ENCODE data around the gene ALDH4A1.

Gene ALDH4A1

GRCh38 chr1:18938707-18939070 lies 36.3 kb upstream of the ALDH4A1 start:
- no peak for DNase-seq

GRCh38 chr1:18938008-18938706 lies 35.8 kb upstream of the ALDH4A1 start:
- no peak for DNase-seq

- DNase-seq = no peak
Measured at GRCh38 chr1:18937539-18937938, 35.2 kb upstream of the ALDH4A1 start.

DNA sequence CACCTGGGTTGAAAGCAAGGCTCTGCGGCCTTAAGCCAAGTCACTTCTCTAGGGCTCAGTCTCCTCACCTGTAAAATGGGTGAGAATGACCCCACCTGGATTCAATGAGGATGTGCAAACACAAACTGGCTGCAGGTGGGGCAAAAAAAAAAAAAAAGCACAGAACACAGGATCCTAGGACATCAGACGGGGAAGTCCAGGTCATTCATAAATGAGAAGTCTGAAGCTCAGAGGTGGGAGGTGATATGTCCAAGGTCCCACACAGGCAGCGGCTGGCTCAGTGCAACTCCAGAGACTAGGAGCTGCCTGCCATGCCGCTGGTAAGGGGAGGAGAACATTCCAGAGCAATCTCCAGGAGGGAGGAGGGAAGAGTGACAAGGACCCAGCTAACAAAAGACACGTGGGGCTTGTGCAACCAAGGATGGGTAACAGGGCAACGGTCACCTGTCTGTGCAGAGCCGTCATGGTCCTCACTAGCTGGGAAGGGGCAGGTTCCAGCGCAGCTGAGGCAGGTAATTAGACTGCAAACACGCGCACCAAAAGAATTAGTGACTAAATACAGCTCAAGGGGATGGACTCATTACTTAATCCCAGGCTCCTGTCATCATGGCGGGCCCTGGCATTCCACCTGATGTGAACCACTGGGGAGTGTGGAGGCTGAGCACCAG lies 34.6 kb upstream of the ALDH4A1 start:
- no peak for DNase-seq

- no peak for DNase-seq
Measured at GRCh38 chr1:18936471-18936813, 34.1 kb upstream of the ALDH4A1 start.

DNA sequence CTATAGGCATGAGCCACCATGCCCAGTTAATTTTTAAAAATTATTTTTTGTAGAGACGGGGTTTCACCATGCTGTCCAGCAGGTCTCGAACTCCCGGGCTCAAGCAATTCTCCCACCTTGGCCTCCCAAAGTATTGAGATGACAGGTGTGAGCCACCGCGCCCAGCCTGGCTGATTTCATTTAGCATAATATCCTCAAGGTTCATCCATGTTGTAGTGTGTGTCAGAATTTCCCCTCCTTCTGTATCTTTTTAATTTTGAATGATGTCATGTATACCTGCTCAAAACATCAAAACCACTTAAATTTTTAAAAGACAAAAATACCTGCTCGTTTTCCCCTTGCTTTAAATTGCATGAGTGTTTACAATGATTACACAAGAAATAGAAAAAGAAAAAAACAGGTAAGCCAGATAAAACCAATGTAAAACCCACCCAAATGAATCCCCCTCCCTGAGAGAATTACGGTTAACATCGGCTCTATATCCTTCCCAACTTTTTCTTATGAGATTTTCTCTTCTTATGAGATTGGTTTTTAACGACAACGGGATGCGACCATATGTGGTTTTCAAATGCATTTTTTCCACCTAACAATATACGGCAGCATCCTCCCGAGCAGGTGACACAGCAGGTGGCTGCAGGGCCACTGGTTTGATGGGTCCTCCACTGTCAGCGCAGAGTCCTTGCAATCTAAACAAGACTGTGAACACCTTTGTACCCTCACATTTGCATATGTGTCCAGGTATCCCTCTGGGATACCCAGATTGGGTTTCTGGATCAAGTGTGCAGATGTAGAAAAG lies 32.0 kb upstream of the ALDH4A1 start:
- no peak for DNase-seq

- no peak for DNase-seq
Measured at GRCh38 chr1:18932879-18933278, 30.5 kb upstream of the ALDH4A1 start.

GRCh38 chr1:18932387-18932786 lies 30.0 kb upstream of the ALDH4A1 start:
- DNase-seq = no peak

- no peak for DNase-seq
Measured at GRCh38 chr1:18931730-18932129, 29.4 kb upstream of the ALDH4A1 start.

- no peak for DNase-seq
Measured at GRCh38 chr1:18929686-18930085, 27.3 kb upstream of the ALDH4A1 start.

- DNase-seq = no peak
Measured at GRCh38 chr1:18928985-18929384, 26.6 kb upstream of the ALDH4A1 start.

GRCh38 chr1:18928406-18928805 lies 26.1 kb upstream of the ALDH4A1 start:
- no peak for DNase-seq

GRCh38 chr1:18927654-18928272 lies 25.4 kb upstream of the ALDH4A1 start:
- DNase-seq = no peak

DNA sequence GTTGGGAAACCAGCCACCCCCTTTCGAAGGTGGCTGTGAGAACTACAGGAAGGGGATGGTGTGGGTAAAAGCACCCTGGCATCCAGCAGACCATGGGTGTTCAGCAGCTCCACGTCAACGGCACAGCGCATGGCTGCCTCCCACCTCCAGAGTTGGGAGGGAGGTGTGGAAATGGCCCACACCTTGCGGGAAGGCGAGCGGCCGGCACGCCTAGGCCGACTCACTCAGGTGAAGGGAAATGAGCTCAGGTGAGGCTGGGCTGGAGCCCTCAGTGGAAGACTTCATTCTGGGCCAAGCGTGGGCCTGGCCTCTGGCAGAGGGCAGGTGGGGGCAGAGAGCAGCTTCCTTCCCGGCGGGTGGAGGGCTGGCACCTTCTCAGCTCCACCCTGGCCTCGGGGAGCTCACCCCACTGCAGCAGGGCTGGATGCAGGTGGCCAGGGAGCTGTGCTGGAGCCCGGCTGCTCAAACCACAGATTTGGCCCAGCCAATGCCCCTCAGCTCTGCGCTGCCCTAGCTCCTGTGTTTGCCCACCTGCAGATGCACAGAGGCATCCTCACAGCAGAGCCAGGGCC lies 24.8 kb upstream of the ALDH4A1 start:
- DNase-seq = no peak

GRCh38 chr1:18926315-18927081 lies 24.1 kb upstream of the ALDH4A1 start:
- DNase-seq = peak; percentile 84

- no peak for DNase-seq
Measured at GRCh38 chr1:18925279-18925678, 22.9 kb upstream of the ALDH4A1 start.

- no peak for DNase-seq
Measured at GRCh38 chr1:18924221-18924691, 21.9 kb upstream of the ALDH4A1 start.

DNA sequence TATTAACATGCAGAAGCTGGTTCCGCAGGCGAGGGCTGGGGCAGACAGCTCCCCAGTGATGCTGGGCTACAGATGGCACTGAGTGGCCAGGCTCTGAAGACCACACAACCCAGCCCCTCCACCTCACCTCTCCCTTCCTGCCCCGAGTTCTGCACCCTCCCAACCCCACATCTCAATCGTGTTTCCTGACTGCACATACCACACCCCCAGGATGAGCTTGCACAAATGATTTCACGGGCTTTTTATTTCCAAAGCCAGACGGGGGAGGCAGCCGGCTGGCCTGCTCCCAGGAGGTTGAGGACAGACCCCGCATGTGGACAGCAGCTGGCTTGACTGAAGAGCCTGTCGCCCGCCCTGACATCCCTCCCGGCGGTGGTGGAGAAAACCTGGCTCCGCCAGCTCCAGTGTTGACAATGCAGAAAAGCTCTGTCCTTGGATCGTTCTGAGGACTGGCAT lies 21.4 kb upstream of the ALDH4A1 start:
- no peak for DNase-seq

GRCh38 chr1:18922848-18923755 lies 20.7 kb upstream of the ALDH4A1 start:
- DNase-seq = no peak

DNA sequence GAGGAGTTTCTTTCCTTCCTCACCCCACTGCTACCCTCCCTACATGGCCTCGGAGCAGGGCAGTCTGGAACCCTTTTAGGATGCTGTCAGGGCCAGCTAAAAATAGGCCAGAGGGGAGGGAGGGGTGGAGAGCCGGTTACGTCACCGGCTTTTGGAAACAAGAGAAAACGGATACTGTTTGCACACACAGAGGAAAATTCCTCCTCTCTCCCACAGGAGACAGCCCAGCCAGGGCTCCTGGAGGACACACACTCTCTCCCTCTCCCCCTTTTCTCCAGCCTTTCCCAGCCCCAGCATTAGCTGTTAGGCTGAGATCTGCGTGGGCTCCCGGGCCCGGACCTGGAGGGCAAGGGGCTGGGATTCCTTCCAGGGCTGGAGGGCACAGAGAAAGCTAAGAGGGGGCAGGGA lies 20.0 kb upstream of the ALDH4A1 start:
- no peak for DNase-seq

Measured in activated naive CD4-positive, alpha-beta T cell treated with anti-CD3 and anti-CD28 coated beads, Interleukin-2, amount 50 U/mL, for 16 hours (primary cell).